Loucy (cell line): Measurements from ENCODE around the gene BLOC1S6.
A peak's percentile ranks its signal among the peaks of the same experiment; 100 is the strongest.

ENCODE experiments used
- H2AFZ ChIP-seq: fragments of 200-600 bp; sonication (generic); 2 replicates; pipeline ENCODE4 v1.6.0; 2016; ENCODE audit warnings: antibody characterized with exemption, mild to moderate bottlenecking, low read length, moderate library complexity
- H3F3A ChIP-seq: fragments of 200-600 bp; 2 replicates; pipeline ENCODE4 v1.6.0; 2016; ENCODE audit warnings: antibody characterized with exemption, low read depth, mild to moderate bottlenecking
- H3K27me3 ChIP-seq: fragments of 200-600 bp; sonication (generic); 2 replicates; pipeline ENCODE4 v1.6.1; 2014; ENCODE audit warnings: low read length, mild to moderate bottlenecking; ENCODE audit not compliant: insufficient read depth, poor library complexity, severe bottlenecking
- H3K36me3 ChIP-seq: fragments of 200-600 bp; sonication (generic); 2 replicates; pipeline ENCODE4 v1.6.1; 2016; ENCODE audit warnings: low read length; ENCODE audit not compliant: insufficient read depth
- H3K4me1 ChIP-seq: fragments of 200-600 bp; sonication (generic); 2 replicates; pipeline ENCODE4 v1.5.1; 2014; ENCODE audit warnings: low read length, mild to moderate bottlenecking; ENCODE audit not compliant: insufficient read depth, poor library complexity, severe bottlenecking
- H3K4me2 ChIP-seq: fragments of 200-600 bp; sonication (generic); 2 replicates; pipeline ENCODE4 v1.6.0; 2014; ENCODE audit warnings: antibody characterized with exemption, low read length, low read depth, mild to moderate bottlenecking; ENCODE audit not compliant: poor library complexity, severe bottlenecking
- H3K4me3 ChIP-seq: fragments of 200-600 bp; sonication (generic); 2 replicates; pipeline ENCODE4 v1.5.1; 2014; ENCODE audit warnings: low read length, mild to moderate bottlenecking, mixed read lengths; ENCODE audit not compliant: poor library complexity, severe bottlenecking
- H3K79me2 ChIP-seq: fragments of 200-600 bp; sonication (generic); 2 replicates; pipeline ENCODE4 v1.6.1; 2014; ENCODE audit warnings: low read length; ENCODE audit not compliant: insufficient read depth
- H3K9ac ChIP-seq: fragments of 200-600 bp; sonication (generic); 2 replicates; pipeline ENCODE4 v1.6.0; 2014; ENCODE audit warnings: mild to moderate bottlenecking, low read depth, low read length, moderate library complexity; ENCODE audit not compliant: poor library complexity, severe bottlenecking
- H3K9me2 ChIP-seq: fragments of 200-600 bp; sonication (generic); replicated peaks from 2 replicates; pipeline ENCODE4 v1.6.1; 2016; ENCODE audit warnings: low read depth, low read length, mixed read lengths
- H3K9me3 ChIP-seq: fragments of 200-600 bp; sonication (generic); 2 replicates; pipeline ENCODE4 v1.6.1; 2014; ENCODE audit warnings: mild to moderate bottlenecking, antibody characterized with exemption, low read length, low read depth; ENCODE audit not compliant: insufficient read depth
- H4K20me1 ChIP-seq: fragments of 200-600 bp; sonication (generic); 2 replicates; pipeline ENCODE4 v1.6.0; 2014; ENCODE audit warnings: antibody characterized with exemption, low read length, mild to moderate bottlenecking; ENCODE audit not compliant: insufficient read depth, poor library complexity, severe bottlenecking
- EZH2phosphoT487 ChIP-seq: fragments of 200-600 bp; IDR thresholded peaks from 2 replicates; pipeline ENCODE4 v1.6.1; 2018; ENCODE audit warnings: antibody characterized with exemption, mild to moderate bottlenecking, moderate library complexity, borderline replicate concordance
- TF ChIP-seq, protein P1 (sequence below): fragments of 200-600 bp; sonication (generic); conservative IDR thresholded peaks from 2 replicates; pipeline ENCODE4 v1.5.1; 2014; ENCODE audit warnings: mild to moderate bottlenecking, antibody characterized with exemption, low read length

Gene BLOC1S6

DNA sequence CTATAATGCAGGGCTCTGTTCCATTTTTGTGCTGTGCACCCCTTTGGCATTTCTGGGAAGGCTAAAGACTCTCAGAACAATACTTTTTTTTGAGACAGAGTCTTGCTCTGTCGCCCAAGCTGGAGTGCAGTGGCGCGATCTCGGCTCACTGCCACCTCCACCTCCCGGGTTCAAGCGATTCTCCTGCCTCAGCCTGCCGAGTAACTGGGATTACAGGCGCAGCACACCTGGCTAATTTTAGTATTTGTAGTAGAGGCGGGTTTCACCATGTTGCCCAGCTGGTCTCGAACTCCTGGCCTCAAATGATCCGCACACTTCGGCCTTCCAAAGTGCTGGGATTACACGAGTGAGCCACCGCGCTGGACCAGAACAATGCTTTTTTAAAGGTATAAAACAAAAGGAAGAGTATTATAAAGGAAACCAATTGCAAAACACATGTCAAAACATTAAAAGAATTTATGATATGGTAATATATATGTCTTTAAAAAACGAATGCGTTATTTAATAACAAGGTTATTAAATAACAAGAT is 48.6 kb downstream of the BLOC1S6 start:
- peaks cover 7% of the 10 kb centered on the region for H3K27me3 ChIP-seq
- H3K4me2 ChIP-seq, result peak overlapping the region; percentile 89
- H3K36me3 ChIP-seq, result no peaks in the 10 kb centered on the region
- H3F3A ChIP-seq, result 0 out of 2 replicates have a peak, but pooled peaks cover 3% of the 10 kb centered on the region
- TF ChIP-seq EZH2phosphoT487, result no peak
- TF ChIP-seq, protein P1, sequence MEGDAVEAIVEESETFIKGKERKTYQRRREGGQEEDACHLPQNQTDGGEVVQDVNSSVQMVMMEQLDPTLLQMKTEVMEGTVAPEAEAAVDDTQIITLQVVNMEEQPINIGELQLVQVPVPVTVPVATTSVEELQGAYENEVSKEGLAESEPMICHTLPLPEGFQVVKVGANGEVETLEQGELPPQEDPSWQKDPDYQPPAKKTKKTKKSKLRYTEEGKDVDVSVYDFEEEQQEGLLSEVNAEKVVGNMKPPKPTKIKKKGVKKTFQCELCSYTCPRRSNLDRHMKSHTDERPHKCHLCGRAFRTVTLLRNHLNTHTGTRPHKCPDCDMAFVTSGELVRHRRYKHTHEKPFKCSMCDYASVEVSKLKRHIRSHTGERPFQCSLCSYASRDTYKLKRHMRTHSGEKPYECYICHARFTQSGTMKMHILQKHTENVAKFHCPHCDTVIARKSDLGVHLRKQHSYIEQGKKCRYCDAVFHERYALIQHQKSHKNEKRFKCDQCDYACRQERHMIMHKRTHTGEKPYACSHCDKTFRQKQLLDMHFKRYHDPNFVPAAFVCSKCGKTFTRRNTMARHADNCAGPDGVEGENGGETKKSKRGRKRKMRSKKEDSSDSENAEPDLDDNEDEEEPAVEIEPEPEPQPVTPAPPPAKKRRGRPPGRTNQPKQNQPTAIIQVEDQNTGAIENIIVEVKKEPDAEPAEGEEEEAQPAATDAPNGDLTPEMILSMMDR, result no peak
- H3K4me3 ChIP-seq, result peak overlapping the region; percentile 82
- H2AFZ ChIP-seq, result peak overlapping the region; percentile 96; the same call in 1 of the 2 replicates
- H3K79me2 ChIP-seq, result no peaks in the 10 kb centered on the region
- H4K20me1 ChIP-seq, result no peaks in the 10 kb centered on the region
- H3K9ac ChIP-seq, result peak overlapping the region; percentile 67
- H3K4me1 ChIP-seq, result peaks cover 12% of the 10 kb centered on the region
- H3K9me3 ChIP-seq, result no peaks in the 10 kb centered on the region
- H3K9me2 ChIP-seq, result no peaks in the 10 kb centered on the region

DNA sequence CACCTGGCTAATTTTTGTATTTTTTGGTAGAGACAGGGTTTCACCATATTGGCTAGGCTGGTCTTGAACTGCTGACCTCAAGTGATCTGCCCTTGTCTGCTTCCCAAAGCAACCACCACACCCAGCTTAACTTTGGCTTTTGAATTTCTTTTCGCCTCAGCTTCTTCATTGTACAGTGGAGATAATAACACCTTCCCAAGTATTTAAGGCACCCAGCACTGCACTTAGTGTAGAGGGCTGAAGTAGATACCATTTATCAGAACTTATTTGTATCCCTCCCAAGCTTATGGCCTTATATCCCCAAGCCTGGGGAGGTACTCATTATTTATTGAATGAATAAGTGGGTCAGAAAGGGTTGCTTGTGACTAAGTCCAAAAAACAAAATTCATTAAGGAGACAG is 50.0 kb downstream of the BLOC1S6 start:
- Histone ChIP-seq H3K27me3 (peaks cover 7% of the 10 kb centered on the region), H3K4me3 (peak overlapping the region; percentile 56), H3K4me2 (peak overlapping the region; percentile 89), H3K9me3 (no peaks in the 10 kb centered on the region), H4K20me1 (no peaks in the 10 kb centered on the region), H3K4me1 (peaks cover 12% of the 10 kb centered on the region), H2AFZ (peak overlapping the region; percentile 71; the same call in 1 of the 2 replicates), H3K9me2 (no peaks in the 10 kb centered on the region), H3K79me2 (no peaks in the 10 kb centered on the region), H3K36me3 (no peaks in the 10 kb centered on the region), H3F3A (0 out of 2 replicates have a peak, but pooled peaks cover 3% of the 10 kb centered on the region), H3K9ac (peak overlapping the region; percentile 56)
- TF ChIP-seq, protein P1, result no peak
- no peak for TF ChIP-seq EZH2phosphoT487

DNA sequence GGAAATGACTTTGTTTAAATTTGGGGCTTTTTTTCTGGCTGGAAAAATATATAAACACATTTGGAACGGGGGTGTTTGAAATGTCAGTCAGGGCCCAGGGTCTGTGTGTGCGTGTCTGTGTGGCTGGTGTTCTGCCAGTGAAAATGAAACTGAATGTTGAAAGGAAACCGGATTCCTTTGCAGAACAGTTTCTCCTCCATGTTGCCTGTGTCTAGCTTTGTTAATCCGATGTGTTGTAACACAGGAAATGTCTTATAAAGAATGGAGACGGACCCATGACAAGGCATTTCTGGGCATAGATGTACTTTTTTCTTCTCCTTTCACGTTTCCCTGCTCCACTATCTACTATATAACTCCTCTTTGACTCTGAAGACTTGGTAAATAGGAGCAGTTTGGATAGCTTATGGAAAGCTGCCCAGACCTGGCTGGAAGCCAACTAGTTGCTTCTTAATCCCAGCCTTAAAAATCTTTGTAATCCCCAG is 50.4 kb downstream of the BLOC1S6 start:
- H3K27me3 ChIP-seq, result peaks cover 7% of the 10 kb centered on the region
- no peaks in the 10 kb centered on the region for H3K9me3 ChIP-seq
- peaks cover 12% of the 10 kb centered on the region for H3K4me1 ChIP-seq
- 0 out of 2 replicates have a peak, but pooled peaks cover 3% of the 10 kb centered on the region for H3F3A ChIP-seq
- no peaks in the 10 kb centered on the region for H3K36me3 ChIP-seq
- H3K9ac ChIP-seq, result peak overlapping the region; percentile 56
- H3K79me2 ChIP-seq, result no peaks in the 10 kb centered on the region
- peak overlapping the region; percentile 71 for H2AFZ ChIP-seq
- TF ChIP-seq EZH2phosphoT487, result no peak
- TF ChIP-seq, protein P1, result no peak
- peak overlapping the region; percentile 89 for H3K4me2 ChIP-seq
- H3K9me2 ChIP-seq, result no peaks in the 10 kb centered on the region
- peak overlapping the region; percentile 56 for H3K4me3 ChIP-seq
- H4K20me1 ChIP-seq, result no peaks in the 10 kb centered on the region
